Stimulated activated CD4-positive, alpha-beta T cell treated with anti-CD3 and anti-CD28 coated beads, Interleukin-12 subunit alpha, Interleukin-12 subunit beta, amount 100 ng/mL, for 48 hours (primary cell): Measurements from ENCODE around the gene B3GALT6.
A peak's percentile ranks its signal among the peaks of the same experiment; 100 is the strongest.
"Not testable (repeated sequence)": the region's sequence is repeated elsewhere in the genome, so short reads cannot be mapped to it uniquely, and the experiment has no call there.

ENCODE experiments used
- DNase-seq, 3 donors: peaks; one replicate each; pipeline ENCODE4 v3.0.0-alpha.2; 2020; ENCODE audit warnings: low read depth in 2 of 3, low spot score in 1 of 3

Gene B3GALT6

DNA sequence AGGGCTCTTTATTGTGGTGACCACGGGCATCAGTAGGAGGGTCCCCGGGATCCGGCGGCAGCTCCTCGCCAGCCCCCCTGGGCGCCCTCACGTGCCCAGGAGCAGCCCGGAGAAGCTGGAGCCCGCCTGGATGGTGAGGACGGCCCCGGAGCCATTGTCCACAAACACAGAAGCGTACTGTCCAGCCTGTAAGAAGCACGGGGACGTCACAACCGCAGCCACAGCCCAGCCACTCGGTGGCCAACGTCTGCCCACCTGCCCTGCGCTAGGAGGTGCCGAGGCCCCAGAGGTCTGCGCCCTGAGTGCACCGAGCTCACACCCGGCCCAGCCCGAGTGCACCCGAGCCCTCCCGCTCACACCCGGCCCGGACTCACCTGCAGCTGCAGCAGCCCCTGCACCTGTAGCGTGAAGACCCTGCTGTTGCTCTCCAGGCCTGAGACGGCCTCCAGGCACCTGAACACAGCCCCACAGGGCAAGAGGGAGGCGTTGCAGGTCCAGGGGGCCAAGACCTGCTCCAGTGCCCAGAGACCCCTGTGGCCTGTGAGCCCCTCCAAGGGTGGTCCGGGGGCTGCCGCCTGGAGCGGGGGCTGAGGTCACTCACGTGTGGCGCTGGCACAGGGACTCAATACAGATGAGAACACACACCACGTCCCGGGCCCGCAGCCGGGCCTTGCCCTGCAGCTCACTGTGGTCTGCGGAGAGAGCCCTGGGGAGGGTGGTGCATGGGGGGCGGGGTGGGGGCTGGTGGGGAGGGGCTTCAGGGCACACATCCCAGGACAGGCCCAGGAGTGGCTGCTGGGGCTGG is 10.6 kb downstream of the B3GALT6 start:
- no peak for DNase-seq

DNA sequence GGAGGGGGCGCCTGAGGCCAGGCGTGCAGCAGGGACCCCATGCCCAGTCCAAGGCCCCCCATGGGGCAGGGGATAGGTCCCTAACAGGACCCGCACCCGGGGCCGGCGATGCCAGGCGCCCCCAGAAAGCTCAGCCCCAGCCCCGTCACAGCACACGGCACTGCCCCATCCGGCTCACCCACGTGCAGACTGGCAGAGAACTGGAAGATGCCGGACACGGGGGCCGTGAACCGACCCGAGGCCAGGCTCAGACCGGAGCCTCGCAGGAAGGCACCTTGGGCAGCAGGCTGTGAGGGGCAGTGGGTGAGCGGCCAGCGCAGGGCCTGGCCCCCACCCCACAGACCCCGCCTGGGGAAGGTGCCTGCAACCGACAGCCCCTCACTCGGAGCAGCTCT is 11.2 kb downstream of the B3GALT6 start:
- DNase-seq, result no peak

DNA sequence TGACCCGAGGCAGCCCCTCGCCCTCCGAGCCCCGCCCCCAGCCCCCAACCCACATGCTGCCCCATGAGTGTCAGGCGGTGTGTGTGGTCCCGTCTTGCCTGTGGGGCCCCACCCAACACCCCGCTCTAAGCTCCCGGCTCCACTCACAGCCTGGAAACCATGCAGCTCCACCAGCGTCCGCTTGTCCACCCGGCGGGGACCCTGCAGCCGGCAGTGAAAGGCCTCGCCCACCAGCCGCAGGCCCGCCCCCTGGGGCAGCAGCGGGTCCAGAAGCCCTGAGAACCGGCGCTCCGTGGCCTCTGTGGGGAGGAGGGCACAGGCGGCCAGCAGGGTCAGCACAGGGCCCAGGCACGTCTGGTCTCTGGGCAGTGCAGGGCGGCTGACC is 11.8 kb downstream of the B3GALT6 start:
- DNase-seq, result no peak

DNA sequence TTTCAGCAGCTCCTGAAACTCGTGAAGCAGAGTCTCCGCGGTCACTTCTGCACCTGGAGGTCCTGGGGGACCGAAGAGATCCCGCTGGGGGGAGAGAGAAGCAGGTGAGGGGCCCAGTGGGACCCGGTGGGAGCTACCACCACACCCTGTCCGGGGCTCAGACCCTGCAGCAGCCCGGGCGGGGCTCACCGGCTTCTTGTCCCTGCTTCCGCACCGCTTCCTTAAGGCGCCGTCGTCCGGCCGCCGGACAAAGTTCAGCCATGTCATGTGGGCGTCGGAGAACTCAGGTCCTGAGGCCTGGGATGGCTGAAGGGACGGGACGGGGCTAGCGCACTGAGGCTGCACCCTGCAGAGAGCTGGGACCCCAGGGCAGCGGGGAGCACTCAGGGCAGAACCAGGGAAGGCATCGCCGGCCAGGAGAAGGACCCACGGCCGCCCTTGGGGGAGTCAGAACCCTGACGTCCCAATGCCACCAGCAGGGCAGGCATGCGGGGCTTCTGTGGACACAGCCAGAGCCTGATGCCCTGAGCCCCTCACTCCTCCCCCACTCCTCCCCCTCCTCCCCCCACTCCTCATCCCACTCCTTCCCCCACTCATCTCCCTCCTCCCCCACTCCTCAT is 12.3 kb downstream of the B3GALT6 start:
- no peak for DNase-seq

DNA sequence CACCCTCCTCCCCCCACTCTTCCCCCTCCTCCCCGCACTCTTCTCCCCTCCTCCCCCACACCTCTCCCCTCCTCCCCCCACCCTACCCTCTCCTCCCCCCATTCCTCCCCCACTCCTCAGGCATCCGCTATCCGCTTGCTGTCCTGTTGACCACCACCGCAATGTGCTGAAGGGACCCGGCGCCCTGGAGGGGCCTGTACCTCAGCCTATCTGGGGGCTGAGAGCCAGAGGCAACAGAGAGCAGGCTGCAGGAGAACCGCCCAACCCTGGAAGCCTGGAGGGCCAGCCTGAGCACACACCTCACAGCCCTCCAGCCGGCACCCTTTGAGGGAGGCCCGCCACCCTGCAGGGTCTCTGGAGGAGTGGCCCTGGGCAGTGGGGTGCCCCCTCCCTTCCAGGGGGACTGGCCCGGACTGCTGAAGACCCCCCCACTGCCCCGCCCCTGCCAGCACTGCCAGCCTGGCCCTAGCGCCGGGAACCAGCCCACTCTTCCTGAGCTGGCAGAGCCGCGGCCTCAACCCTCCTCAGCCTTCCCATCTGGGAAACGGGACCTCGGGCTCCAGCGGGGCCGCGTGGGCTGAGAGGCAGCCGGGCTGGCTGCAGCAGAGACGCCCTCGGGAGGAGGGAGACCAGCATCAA is 13.3 kb downstream of the B3GALT6 start:
- DNase-seq, result no peak

DNA sequence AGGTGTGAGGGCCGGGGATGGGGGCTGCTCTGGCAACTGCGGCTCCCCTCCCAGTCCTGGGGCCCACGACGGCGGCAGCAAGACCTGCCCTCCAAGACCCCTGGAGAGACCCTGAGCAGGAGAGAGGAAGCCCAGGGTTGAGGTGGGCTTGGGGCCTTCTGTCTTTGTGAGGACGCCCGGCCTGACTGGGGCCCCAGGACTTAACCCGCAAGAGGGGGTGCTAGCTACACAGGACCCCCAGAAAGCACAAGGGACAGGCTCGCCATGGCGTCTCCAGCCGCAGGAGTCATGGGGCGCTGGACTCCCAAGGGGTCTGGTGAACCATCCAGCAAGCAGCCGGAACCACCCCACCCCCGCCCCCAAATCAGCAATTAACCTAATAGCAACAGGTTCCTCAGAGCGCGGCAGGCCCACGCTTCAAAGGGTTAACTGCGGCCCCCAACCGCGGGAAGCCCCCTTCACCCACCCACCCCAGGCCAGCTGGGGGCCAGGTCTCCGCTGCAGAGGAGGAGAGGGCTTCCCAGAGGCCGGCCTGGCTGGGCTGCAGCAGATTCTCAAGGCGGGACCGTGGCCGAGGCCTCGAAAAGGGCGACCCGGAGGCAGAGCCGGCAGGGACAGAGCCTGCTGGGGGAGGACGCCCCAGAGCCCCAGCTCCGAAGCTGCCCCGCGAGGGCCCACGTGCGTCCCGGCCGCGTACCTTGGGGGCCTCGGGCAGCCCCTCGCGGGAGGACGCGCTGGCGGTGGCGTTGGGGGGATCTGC is 14.0 kb downstream of the B3GALT6 start:
- no peak for DNase-seq

DNA sequence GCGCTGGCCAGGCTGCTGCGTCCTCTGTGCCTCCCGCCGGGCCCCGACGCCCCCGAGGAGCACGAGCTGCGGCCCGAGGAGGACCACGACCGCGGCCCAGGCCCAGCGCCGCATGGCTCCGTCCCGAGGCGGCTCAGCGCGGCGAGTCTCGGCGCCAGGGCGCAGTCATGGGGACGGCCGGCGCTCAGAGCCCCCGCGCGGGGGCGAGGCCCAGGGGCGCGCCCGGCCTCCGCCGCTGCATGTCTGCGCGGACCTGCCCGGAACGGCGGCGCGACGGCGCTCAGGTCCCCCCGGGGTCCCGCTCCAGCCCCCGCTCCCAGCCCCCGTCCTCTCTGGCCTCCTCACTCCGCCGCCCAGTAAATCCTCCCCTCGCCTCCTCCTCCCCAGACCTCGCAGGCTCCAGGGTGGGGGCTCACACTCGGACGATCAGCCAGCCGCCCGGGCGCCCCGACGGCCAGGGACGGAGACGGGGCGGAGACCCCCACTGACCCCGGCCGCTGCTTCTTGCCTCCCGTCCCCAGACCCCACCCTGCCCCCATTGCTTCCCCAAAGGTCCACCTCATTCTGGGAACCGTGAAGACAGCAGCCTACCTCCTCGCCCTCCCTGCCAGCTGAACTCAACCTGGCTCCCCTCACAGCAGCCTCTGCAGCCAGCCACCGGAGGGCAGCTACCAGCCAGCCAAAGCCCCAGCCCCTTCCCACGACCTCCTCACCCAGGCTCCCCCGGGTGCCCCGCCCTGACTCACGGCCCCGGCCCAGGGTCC is 14.7 kb downstream of the B3GALT6 start, which contains the start of gene C1QTNF12:
Gene C1QTNF12, minus strand, starts transcription at position 146 of the 764 bp plus-strand sequence. Its CDS starts 32 bp downstream, at position 114.
- no peak for DNase-seq

DNA sequence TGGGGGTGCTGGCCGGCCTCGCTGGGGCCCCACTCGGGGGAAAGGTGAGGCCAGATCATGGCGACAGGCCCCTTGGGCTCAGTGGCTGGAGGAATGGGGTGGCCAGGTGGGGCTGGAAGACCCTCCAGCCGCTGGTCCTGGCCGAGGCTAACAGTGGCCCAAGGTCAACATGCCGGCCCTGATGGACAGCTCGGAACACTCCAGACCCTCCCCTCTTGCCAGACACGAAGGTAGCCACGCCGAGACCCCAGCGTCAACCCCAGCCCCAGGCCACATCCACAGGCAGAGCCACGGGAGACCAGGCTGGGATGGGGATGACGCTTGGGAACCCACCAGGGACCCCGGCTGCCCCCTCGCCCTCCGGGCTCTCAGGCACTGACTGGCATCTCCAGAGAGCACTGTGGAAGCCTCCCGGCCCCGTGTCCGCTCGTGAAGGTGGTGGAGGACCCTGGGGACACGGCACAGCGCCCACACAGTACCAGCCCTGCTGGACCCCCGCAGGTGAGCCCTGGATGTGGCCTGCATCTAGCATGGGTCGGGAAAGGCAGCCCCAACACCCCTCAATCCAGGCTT is 15.4 kb downstream of the B3GALT6 start:
- no peak for DNase-seq

DNA sequence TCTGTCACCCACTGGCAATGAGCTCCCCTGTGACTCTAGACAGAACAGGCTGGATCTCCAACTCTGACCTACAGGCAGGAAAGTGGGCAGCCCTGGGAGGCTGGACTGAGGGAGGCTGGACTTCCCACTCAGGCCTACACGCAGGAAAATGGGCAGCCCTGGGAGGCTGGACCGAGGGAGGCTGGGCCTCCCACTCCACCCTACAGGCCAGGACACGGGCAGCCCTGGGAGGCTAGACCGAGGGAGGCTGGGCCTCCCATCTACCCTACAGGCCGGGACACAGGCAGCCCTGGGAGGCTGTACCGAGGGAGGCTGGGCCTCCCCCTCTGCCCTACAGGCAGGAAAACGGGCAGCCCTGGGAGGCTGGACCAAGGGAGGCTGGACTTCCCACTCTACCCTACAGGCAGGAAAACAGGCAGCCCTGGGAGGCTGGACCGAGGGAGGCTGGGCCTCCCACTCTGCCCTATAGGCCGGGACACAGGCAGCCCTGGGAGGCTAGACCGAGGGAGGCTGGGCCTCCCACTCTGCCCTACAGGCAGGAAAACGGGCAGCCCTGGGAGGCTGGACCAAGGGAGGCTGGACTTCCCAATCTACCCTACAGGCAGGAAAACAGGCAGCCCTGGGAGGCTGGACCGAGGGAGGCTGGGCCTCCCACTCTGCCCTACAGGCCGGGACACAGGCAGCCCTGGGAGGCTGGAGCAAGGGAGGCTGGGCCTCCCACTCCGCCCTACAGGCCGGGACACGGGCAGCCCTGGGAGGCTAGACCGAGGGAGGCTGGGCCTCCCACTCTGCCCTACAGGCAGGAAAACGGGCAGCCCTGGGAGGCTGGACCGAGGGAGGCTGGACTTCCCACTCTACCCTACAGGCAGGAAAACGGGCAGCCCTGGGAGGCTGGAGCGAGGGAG is 16.2 kb downstream of the B3GALT6 start:
- not testable (repeated sequence) for DNase-seq

DNA sequence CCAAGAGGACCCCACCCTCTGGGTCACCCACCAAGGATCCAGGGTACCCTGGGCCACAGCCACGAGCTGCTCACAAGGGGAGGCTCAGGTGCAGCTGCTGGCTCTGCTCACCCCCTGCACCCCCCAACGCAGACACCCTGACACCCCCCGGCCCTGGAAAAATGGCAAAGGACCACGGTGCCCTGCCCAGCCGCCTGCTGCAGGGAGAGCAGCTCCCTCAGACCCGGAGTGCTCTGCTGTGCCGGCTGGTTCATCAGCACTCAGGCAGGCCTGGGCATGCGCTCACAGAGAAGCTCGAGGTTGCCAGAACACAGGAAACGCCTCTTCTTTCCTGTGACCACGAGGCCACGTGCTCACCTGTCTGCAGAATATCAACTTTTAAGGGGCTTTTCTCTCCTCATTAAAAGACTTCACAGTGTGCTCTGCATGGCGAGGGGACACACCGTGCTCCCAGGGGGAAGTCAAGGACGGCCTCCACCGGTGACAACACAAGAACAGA is 18.8 kb downstream of the B3GALT6 start:
- peak; percentile 36 to 60 (median 42) for DNase-seq

DNA sequence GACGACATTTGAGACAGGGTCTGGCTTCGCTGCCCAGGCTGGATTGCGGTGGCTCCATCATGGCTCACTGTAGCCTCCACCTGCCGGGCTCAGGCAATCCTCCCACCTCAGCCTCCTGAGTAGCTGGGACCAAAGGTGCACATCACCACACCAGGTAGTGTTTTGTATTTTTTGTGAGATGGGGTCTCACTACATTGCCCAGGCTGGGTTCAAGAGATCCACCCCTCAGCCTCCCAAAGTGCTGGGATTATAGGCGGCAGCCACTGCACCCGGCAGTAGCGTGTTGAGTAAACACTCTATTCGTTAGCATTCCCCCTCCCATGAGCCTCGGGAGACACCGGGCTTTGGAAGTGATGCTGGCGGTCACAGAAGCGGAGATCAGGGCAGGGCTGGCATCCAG is 21.3 kb downstream of the B3GALT6 start:
- DNase-seq, result no peak

DNA sequence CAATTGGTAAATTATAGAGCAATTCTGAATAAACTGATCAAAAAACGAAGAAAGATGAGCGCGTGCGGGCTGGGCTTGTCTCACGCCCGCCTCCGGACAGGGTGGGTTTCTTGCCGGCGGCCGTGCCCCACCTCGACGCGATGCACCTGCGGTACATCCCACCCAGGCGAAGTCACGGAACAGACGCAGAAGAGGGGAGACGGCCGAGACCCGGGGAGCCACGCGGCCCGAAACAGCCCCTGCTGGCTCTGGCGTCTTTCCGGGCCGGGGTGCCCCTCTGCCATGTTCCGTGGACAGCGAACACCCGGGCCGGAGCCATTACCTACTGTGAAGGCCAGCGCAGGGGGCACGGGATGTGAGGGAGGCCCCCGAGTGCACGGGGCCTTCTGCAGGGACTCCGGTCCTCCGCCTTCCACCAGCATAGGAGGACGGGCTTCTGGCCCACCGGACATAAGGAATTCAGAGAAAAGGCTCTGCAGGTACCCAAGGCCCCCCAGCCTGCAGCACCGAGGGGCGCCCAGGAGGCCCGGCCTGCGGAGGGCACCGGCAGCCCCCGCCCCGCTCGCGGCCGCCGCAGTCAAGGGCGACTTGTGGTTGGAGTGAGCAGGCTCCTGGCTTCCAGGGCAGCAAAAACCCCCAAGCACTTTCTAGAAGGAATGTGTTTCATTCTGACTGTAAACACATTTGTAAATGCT is 22.1 kb downstream of the B3GALT6 start:
- no peak for DNase-seq

DNA sequence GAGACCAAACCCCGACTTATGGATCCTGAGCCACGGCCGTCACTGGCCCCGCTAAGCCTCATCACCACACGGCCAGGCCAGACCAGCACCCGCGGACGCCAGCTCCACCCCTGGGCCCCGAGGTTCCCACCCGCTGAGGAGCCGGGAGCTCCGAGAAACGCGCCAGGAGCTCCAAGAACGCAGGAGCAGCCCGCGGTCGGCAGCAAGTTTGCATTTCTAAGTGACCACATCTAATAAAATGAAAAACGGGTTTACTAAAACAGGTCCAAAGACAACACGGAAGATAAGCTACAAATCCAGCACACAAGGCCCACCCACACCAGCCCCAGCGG is 22.6 kb downstream of the B3GALT6 start:
- DNase-seq, result no peak

DNA sequence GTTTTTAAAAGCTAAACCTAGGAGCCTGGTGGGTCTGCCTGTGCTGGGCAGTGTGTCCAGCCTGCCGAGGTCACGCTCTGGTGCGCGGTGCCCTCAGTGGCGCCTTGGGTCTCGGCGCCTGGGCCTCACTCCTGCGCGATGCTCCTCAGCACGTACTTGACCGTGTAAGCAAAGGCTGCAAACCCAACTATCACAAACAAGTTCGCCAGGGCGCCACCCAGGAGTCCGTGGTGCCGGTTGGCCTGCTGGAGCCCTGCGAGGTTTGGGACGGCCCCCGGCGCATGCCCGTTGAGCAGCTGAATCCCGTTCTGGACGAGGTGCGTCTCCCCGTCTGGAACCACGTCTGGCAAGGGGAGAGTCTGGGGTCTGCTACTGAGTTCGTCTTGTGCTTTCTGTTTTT is 23.0 kb downstream of the B3GALT6 start:
- DNase-seq, result no peak

DNA sequence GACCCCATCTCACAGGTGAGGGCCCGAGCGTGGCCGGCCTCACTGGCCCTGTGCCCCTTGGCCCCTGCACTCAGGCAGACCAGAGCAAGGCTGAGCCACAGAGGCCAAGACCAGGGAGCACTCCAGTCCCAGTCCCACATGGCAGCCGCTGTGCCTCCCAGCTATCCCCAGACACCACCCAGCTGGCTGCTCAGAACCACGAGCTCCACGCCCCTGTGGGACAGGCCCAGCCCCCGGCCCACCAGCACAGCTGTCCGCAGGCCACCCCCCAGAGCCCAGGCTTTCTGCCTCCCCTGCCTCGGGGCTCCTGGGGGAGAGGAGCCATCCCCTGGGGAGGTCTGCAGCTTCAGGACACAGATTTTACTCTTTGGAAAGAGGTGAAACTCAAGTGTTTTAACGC is 23.6 kb downstream of the B3GALT6 start:
- no peak for DNase-seq

DNA sequence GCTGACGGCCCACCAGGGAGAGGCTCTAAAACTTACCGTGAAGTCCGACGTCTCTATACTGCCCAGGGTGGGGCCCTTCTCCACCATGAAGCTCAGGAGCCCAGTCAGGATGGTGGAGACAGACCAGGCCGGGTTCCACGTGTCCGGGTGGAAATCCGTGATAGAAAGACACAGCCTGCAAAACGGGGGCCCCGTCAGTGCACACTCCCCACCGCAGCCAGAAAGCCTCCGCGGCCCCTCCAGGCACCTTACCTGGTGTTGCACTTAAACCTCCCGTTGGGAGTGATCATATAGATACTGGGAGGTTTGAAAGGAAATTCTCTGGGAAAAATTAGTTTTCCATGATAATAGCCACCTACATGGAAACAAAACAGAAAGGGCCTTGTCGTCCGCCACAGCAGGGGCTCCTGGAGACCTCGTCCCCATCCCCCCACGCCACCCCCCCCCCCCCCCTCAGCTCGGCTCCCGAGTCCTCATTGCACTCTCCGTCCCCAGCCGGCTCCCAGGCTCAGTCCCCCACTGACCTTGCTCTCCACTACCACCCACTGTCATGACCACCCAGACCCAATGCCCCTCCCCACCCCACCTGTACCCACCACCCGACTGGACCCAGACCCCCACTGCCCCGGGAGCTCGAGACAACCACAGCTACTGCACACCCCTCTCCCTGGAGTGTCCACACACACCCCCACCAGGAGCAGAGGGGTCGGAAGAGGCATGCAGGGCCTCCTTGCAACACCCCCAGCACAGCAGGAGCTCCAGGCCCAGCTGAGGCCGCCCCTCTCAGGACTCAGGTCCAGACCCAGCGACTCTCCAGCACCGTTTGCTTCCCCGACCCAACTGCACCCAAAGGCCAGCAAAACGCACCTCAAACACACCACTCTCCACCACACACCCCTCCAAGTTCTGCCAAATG is 25.2 kb downstream of the B3GALT6 start:
- DNase-seq, result no peak

DNA sequence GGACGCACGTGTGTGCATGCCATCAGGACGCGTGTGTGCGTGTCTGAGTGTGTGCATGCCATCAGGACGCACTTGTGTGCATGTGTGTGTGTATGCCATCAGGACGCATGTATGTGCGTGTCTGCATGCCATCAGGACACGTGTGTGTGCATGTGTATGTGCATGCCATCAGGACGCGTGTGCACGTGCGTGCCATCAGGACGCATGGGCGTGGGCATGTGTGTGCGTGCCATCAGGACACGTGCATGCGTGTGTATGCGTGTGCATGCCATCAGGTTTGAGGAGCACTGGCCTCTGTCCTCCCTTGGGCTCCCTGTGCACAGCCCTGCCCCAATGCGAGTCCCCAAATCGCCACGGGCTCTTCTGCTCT is 27.1 kb downstream of the B3GALT6 start:
- DNase-seq, result no peak

DNA sequence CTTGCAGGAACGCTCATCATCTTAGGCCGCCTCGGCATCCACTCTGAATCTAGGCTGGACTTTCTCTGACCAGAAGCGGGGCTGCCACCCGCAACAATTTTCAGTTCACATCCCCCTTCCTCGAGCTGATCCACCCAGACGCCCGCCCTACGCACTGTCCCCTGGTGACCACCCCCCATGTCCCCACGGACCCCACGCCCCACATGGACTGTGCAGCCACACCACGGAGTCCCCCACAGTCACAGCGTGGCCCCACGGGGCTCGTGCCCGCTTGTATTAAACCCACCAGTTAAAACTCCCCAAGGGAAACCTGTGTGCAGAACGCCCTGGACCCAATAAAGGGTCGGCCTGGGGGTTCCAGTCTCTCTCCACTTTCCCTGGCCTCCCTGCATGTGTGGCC is 27.5 kb downstream of the B3GALT6 start:
- no peak for DNase-seq
